ENCODE data around the gene PTPRM.

PTPRM gene

GRCh38 chr18:7844418-7844817 is 277.3 kb downstream of the PTPRM start:
- Histone ChIP-seq H3K27me3 (ENCODE audit: low read length) (no peaks in the 10 kb centered on the region), H3K36me3 (ENCODE audit: low read length) (no peaks in the 10 kb centered on the region)
- TF ChIP-seq CTCF (IDR thresholded peaks at IDR 0.05; ENCODE audit: insufficient read depth, low read length, poor library complexity, severe bottlenecking) = no peak
- no peak for TF ChIP-seq EZH2phosphoT487 (conservative IDR thresholded peaks at IDR 0.05; ENCODE audit: low read length)

GRCh38 chr18:7846335-7846734 is 279.2 kb downstream of the PTPRM start:
- Histone ChIP-seq H3K9ac (ENCODE audit: low read length) (no peak overlapping the region), H3K79me2 (ENCODE audit: insufficient read depth, low read length) (no peaks in the 10 kb centered on the region), H3K27me3 (ENCODE audit: low read length) (no peaks in the 10 kb centered on the region), H3F3A (ENCODE audit: insufficient read depth) (no peaks in the 10 kb centered on the region), H2AFZ (ENCODE audit: low read depth, low read length, severe bottlenecking) (no peak overlapping the region), H3K9me3 (ENCODE audit: insufficient read depth, low read length) (no peaks in the 10 kb centered on the region), H3K9me2 (replicated peaks; ENCODE audit: insufficient read depth, low read length) (no peaks in the 10 kb centered on the region; the same call in 1 of the 2 replicates), H3K27ac (ENCODE audit: low read depth, low read length) (no peak overlapping the region), H4K20me1 (ENCODE audit: low read depth, low read length) (no peaks in the 10 kb centered on the region), H3K4me3 (ENCODE audit: insufficient read depth, low read length, poor library complexity, severe bottlenecking) (no peak overlapping the region), H3K36me3 (ENCODE audit: low read length) (no peaks in the 10 kb centered on the region), H3K4me2 (ENCODE audit: low read depth, low read length, poor library complexity, severe bottlenecking) (no peak overlapping the region)
- TF ChIP-seq CTCF (IDR thresholded peaks at IDR 0.05; ENCODE audit: insufficient read depth, low read length, poor library complexity, severe bottlenecking) = no peak
- TF ChIP-seq EZH2phosphoT487 (conservative IDR thresholded peaks at IDR 0.05; ENCODE audit: low read length) = no peak

More at GRCh38 chr18:7844418-7844817, 277.3 kb downstream of the PTPRM start:
- H3K9me3 ChIP-seq (ENCODE audit: insufficient read depth, low read length) = no peaks in the 10 kb centered on the region
- no peak overlapping the region for H3K27ac ChIP-seq (ENCODE audit: low read depth, low read length)
- H3K9ac ChIP-seq (ENCODE audit: low read length) = no peak overlapping the region
- no peak overlapping the region for H3K4me3 ChIP-seq (ENCODE audit: insufficient read depth, low read length, poor library complexity, severe bottlenecking)
- no peaks in the 10 kb centered on the region; the same call in 1 of the 2 replicates for H3K9me2 ChIP-seq (replicated peaks; ENCODE audit: insufficient read depth, low read length)
- H4K20me1 ChIP-seq (ENCODE audit: low read depth, low read length) = no peaks in the 10 kb centered on the region
- H2AFZ ChIP-seq (ENCODE audit: low read depth, low read length, severe bottlenecking) = no peak overlapping the region
- no peak overlapping the region for H3K4me2 ChIP-seq (ENCODE audit: low read depth, low read length, poor library complexity, severe bottlenecking)
- no peaks in the 10 kb centered on the region for H3F3A ChIP-seq (ENCODE audit: insufficient read depth)
- H3K79me2 ChIP-seq (ENCODE audit: insufficient read depth, low read length) = no peaks in the 10 kb centered on the region

GRCh38 chr18:7847357-7848053 is 280.4 kb downstream of the PTPRM start:
- Histone ChIP-seq H3K9me2 (replicated peaks; ENCODE audit: insufficient read depth, low read length) (no peaks in the 10 kb centered on the region; the same call in 1 of the 2 replicates), H3K79me2 (ENCODE audit: insufficient read depth, low read length) (no peaks in the 10 kb centered on the region), H3K27ac (ENCODE audit: low read depth, low read length) (no peak overlapping the region), H3K36me3 (ENCODE audit: low read length) (no peaks in the 10 kb centered on the region), H3K9me3 (ENCODE audit: insufficient read depth, low read length) (no peaks in the 10 kb centered on the region), H3K4me3 (ENCODE audit: insufficient read depth, low read length, poor library complexity, severe bottlenecking) (no peak overlapping the region), H3K9ac (ENCODE audit: low read length) (no peak overlapping the region), H3K27me3 (ENCODE audit: low read length) (no peaks in the 10 kb centered on the region), H4K20me1 (ENCODE audit: low read depth, low read length) (no peaks in the 10 kb centered on the region), H2AFZ (ENCODE audit: low read depth, low read length, severe bottlenecking) (no peak overlapping the region), H3K4me2 (ENCODE audit: low read depth, low read length, poor library complexity, severe bottlenecking) (no peak overlapping the region), H3F3A (ENCODE audit: insufficient read depth) (no peaks in the 10 kb centered on the region)
- TF ChIP-seq EZH2phosphoT487 (conservative IDR thresholded peaks at IDR 0.05; ENCODE audit: low read length) (no peak), CTCF (IDR thresholded peaks at IDR 0.05; ENCODE audit: insufficient read depth, low read length, poor library complexity, severe bottlenecking) (no peak)

All from SU-DHL-6 (cell line).